GM18505 (cell line): ENCODE data around the gene SLC9B2.

Experiments used
- ATAC-seq: cut with Tn5 transposase; IDR thresholded peaks from one replicate; pipeline ENCODE4 v1.9.1; 2021; ENCODE audit not compliant: unreplicated experiment
- POLR2A ChIP-seq: IDR thresholded peaks from 4 replicates; pipeline ENCODE4 v1.6.1; 2011; ENCODE audit warnings: borderline replicate concordance; ENCODE audit not compliant: insufficient read depth, insufficient read length; ENCODE audit errors: extremely low read depth

The SLC9B2 gene

GRCh38 chr4:102981005-102981404 is 95.6 kb downstream of the SLC9B2 start:
- ATAC-seq, result no peak
- no peak for TF ChIP-seq POLR2A
